ENCODE results near the gene ACTC1. TPM values are rescaled to one million over a fixed set of nuclear protein-coding genes. Genes with fewer than 3 reads are reported as not detected.

ACTC1 gene
- total RNA-seq, 2 experiments from 2014 or later = not detected

DNA sequence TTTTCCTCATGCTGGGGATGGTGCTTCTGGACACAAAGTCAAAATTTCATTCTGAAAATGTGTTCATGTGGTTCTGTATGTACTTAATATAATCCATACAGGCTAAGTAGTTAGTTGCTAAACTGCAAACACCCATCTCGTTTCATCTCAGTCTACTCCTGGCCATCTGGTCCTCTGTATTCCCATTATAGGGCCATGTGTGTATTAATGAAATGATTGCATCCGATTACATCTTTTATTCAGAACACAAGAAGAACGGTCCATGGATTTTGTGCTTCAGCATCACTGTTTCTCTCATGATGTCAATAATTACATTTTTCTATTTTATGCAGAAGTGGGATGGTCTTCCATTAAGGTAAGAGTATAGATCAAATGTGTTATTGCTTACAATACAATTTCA, 34.4 kb downstream of the ACTC1 start:
- Mint-ChIP-seq H3K4me3 (no peak overlapping the region), H3K4me1 (no peaks in the 10 kb centered on the region), H3K36me3 (no peaks in the 10 kb centered on the region), H3K27ac (no peak overlapping the region), H3K27me3 (peaks cover 45% of the 10 kb centered on the region), H3K9me3 (ENCODE audit: low read depth) (no peaks in the 10 kb centered on the region)
- CTCF ChIA-PET = no interaction called here
- no peak for DNase-seq
- ATAC-seq = no peak

DNA sequence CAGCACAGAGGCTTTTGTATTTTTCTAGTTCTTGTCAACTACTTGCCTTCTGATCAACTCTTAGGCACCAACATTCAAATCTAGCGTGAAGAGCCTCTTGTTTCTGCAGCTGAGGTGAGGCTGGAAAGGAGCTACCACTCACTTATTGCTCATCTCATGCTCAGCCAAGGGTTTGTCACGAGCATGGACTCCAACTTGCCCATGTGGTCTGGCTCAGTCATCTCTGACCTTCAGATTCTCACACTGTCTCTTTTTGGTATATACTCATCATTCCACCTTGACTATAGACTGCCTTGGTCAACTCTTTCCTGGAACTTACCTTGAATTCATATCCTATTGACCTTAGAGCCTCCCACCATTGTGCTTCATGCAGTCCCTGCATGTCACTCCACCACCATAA, 35.4 kb downstream of the ACTC1 start:
- no peak for ATAC-seq
- Mint-ChIP-seq H3K27ac (no peak overlapping the region), H3K4me3 (no peak overlapping the region), H3K27me3 (peaks cover 53% of the 10 kb centered on the region), H3K4me1 (no peaks in the 10 kb centered on the region), H3K9me3 (ENCODE audit: low read depth) (no peaks in the 10 kb centered on the region), H3K36me3 (no peaks in the 10 kb centered on the region)
- CTCF ChIA-PET = no interaction called here
- DNase-seq = no peak

DNA sequence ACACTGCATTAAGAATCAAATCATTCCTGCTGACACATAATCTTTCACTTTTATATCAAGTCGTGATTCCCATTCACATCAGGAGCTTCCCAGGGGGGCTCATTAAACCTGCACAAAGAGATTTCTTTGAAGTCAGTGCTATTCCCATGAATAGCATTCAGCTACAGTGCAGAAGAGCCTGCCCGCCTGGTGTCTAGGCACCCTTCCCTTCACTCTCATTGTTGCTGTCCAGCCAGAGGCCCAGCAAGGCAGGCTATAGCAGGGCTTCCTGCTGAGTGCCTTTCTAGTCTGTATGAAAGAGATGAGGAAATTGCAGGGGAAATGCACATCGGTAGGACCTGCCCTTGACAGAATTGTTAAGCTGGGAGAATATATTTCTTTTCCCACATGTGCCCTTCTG, 36.0 kb downstream of the ACTC1 start:
- no peak for ATAC-seq
- Mint-ChIP-seq H3K4me1 (no peaks in the 10 kb centered on the region), H3K4me3 (no peak overlapping the region)

DNA sequence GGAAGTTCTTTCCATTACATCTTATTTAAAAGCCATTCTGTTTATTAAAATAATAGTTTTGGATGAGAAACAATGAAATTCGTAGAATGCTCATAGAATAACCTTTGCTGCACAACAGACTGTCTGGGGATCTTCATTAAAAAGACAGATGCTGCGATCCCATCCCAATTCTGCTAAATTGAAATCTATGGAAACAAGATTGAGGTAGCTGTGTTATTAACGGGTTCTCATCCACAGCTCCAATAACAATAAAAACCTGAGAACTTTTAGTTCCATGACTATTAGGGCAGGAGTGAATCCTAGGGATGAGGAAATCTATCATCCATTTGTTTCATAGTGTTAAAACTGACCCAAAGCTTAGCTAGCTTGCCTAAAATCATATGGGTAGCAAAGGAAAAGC, 38.1 kb downstream of the ACTC1 start:
- CTCF ChIA-PET = no interaction called here
- DNase-seq = no peak
- Mint-ChIP-seq H3K4me3 (no peak overlapping the region), H3K27me3 (peaks cover 63% of the 10 kb centered on the region), H3K27ac (no peak overlapping the region), H3K4me1 (peaks cover 3% of the 10 kb centered on the region), H3K9me3 (ENCODE audit: low read depth) (no peaks in the 10 kb centered on the region), H3K36me3 (no peaks in the 10 kb centered on the region)
- ATAC-seq = no peak

More for the DNA sequence above, 36.0 kb downstream of the ACTC1 start:
- DNase-seq = no peak
- H3K27me3 Mint-ChIP-seq = peaks cover 53% of the 10 kb centered on the region
- no peaks in the 10 kb centered on the region for H3K9me3 Mint-ChIP-seq (ENCODE audit: low read depth)
- H3K27ac Mint-ChIP-seq = no peak overlapping the region
- H3K36me3 Mint-ChIP-seq = no peaks in the 10 kb centered on the region
- CTCF ChIA-PET = no interaction called here

DNA sequence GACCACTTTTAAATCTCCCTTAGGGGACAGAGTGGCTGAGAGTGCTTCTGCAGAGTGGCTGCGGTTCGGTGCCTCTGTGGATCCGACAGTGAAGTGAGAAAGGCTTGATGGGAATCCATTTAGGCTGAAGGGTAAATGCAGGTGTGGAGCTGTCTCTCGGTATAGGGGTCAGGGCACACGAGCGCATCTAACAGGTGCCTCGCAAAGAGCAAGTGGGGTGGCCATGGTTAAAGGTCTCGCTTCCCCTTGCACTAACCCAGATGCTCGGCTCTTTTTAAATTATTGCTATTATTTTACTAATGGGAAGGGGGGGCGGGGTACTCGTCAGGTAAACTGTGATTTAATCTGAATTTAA, 40.0 kb downstream of the ACTC1 start:
- Mint-ChIP-seq H3K9me3 (ENCODE audit: low read depth) (no peaks in the 10 kb centered on the region), H3K36me3 (no peaks in the 10 kb centered on the region), H3K4me1 (peaks cover 3% of the 10 kb centered on the region), H3K4me3 (no peak overlapping the region), H3K27ac (no peak overlapping the region), H3K27me3 (peaks cover 64% of the 10 kb centered on the region)
- ATAC-seq = no peak
- CTCF ChIA-PET = no interaction called here
- no peak for DNase-seq

DNA sequence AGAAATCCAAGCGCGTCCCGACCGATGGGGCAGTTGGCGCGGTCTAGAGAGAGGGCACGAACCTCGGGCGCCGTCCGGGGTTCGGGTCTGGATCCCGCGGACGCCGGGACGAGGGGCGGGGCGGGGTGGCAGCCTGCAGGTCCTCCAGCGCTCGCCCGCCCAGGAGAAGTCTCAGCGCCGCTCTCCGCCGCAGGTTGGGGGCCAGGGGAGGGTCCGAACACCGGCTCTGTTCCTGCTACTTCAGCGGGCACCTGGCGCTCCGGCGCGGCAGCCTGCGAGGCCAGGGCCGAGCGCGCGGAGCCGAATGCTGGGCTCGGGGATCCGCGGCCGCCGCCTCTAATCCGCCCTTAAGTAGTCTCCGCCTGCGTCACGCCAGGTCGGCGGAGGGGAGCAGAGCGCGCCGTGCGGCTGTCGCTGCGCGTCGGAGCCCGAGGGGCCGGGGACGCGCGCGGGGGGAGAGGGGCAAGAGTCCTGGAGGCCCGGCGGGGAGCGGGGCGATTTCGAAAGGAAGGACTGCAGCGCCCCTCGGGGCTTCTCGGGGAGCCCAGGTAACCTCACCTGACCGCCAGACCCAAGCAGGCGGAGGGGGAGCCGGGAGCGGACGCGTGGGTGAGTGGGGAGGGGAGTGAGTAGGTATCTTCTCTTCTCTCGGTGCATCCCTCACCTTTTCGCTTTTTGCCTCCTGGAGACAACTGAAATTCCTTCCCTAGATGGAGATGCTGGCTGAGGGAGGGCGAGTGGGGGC, 40.5 kb downstream of the ACTC1 start, which contains the start of gene GJD2:
GJD2 (minus strand) TSS at position 325 of the 745 bp plus-strand sequence. CDS start 510 bp downstream, outside the sequence.
- H3K27ac Mint-ChIP-seq = no peak within 1 kb of the TSS
- H3K27me3 Mint-ChIP-seq = peaks cover 64% of the 10 kb centered on the region
- no peak within 1 kb of the TSS for H3K4me3 Mint-ChIP-seq
- no peaks in the 10 kb centered on the region for H3K36me3 Mint-ChIP-seq
- H3K9me3 Mint-ChIP-seq (ENCODE audit: low read depth) = no peaks in the 10 kb centered on the region
- H3K4me1 Mint-ChIP-seq = peaks cover 3% of the 10 kb centered on the region
- CTCF ChIA-PET = no interaction called here
- no peak for DNase-seq
- ATAC-seq = no peak

DNA sequence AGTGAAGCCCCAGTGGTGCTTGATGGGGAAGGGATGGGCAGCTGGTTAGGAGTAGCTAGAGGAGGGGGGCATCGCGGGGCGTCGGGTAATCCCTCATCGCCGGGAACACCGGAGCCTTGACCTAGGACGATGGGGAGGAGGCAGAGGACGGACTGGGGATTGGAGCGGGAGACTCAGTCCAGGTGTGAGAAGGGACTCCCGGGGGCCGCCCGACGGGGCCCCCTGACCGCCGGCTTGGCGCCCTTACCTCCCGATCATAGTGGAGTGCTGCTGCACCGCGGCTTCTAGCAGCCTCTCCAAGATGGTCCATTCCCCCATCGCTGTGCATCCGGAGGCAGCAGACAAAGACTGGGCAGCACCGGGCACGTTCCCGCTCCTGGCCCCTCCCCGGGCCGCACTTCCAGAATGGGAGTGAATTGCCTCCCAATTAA, 41.2 kb downstream of the ACTC1 start:
- Mint-ChIP-seq H3K4me1 (peaks cover 3% of the 10 kb centered on the region), H3K4me3 (no peak overlapping the region), H3K36me3 (no peaks in the 10 kb centered on the region), H3K9me3 (ENCODE audit: low read depth) (no peaks in the 10 kb centered on the region), H3K27ac (no peak overlapping the region), H3K27me3 (peaks cover 67% of the 10 kb centered on the region)
- CTCF ChIA-PET = no interaction called here
- DNase-seq = no peak
- ATAC-seq = no peak

DNA sequence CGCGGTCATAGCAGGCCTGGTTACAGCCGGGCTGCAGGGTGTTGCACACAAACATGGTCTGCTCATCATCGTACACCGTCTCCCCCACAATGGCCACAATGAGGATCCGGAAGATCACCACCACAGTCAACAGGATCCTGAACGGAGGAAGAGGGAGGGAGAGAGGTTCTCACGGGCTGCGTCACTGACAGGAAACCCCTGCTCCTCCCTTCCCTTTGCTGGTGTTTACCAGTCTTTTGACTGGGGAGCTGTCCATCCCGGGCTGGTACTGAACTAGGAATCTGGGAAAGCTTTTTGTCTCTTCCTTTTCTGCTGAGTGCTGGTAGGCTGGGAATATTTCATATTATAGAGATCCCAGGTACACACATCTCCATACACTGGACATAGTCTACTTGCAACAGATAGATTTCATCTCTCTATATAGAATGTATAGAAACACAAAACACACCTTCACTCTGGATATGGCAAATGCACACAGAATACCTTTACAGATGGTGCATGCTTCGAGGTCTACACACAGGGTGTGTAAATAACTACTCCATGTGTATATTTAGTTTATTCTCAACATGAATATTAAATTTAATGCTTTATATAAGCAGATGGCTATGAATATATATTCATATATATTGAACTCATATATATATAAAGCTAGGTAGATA, 42.0 kb downstream of the ACTC1 start:
- DNase-seq (no peak), ATAC-seq (no peak)
- peaks cover 3% of the 10 kb centered on the region for H3K4me1 Mint-ChIP-seq
- no peak overlapping the region for H3K27ac Mint-ChIP-seq
- H3K27me3 Mint-ChIP-seq = peaks cover 66% of the 10 kb centered on the region
- no peak overlapping the region for H3K4me3 Mint-ChIP-seq
- H3K36me3 Mint-ChIP-seq = no peaks in the 10 kb centered on the region
- no peaks in the 10 kb centered on the region for H3K9me3 Mint-ChIP-seq (ENCODE audit: low read depth)
- CTCF ChIA-PET = no interaction called here

DNA sequence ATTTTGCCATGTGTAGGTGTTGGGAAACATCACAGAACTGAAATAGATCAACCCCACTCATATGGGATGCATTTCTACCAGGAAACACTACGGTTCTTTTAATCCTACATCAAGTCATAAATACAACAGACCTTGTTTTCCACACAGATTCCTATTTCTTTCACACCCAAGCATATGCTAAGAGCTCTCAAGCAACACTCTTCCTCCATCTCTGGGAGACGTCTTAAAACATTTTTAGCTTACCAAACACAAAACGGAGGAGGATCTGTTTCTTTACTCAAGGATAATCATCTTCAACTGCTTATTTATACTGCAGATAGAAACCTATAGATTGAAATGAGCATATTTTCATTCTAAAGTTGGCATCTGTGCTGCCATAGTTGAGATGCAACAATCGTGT, 45.7 kb downstream of the ACTC1 start:
- no peak for ATAC-seq
- CTCF ChIA-PET = no interaction called here
- no peak overlapping the region for H3K4me3 Mint-ChIP-seq
- H3K27ac Mint-ChIP-seq = no peak overlapping the region
- peaks cover 3% of the 10 kb centered on the region for H3K4me1 Mint-ChIP-seq
- no peaks in the 10 kb centered on the region for H3K36me3 Mint-ChIP-seq
- no peak for DNase-seq
- H3K9me3 Mint-ChIP-seq (ENCODE audit: low read depth) = no peaks in the 10 kb centered on the region
- peaks cover 46% of the 10 kb centered on the region for H3K27me3 Mint-ChIP-seq

Other genes starting within 250 kb of the ACTC1 start
- gene GOLGA8B, start 211.9 kb downstream of the ACTC1 start, total RNA-seq = 100 to 1,000 TPM; 278 to 372 TPM
- gene GJD2, start 40.6 kb downstream of the ACTC1 start, total RNA-seq = not detected
- gene AQR, start 174.2 kb upstream of the ACTC1 start, total RNA-seq = 10 to 100 TPM; 33.8 to 38.2 TPM
- gene ZNF770, start 192.7 kb upstream of the ACTC1 start, total RNA-seq = 10 to 100 TPM; 28.7 to 42.8 TPM

Data from activated CD8-positive, alpha-beta memory T cell treated with anti-CD3 and anti-CD28 coated beads, Interleukin-2, amount 10 ng/mL, durations not matched to agents 7 days and 5 days (primary cell).